DMS114 treated with DMSO at 0.1 percent for 48 hours (cell line): ENCODE measurements around the gene BRMS1L.
"Not testable (repeated sequence)": the region's sequence is repeated elsewhere in the genome, so short reads cannot be mapped to it uniquely, and the experiment has no call there.

Experiments used
- DNase-seq: peaks from one replicate; lab custom pipeline; 2025; ENCODE audit not compliant: unreplicated experiment; lab: John Stamatoyannopoulos, UW

The BRMS1L gene

GRCh38 chr14:35826218-35826951 is at the start of gene BRMS1L:
Gene BRMS1L, plus strand, starts transcription at chr14:35826338. Its CDS starts 179 bp downstream, at chr14:35826517.
- DNase-seq: peak; percentile 97

- no peak for DNase-seq
Observed at GRCh38 chr14:35776823-35777222, 49.3 kb upstream of the BRMS1L start.

GRCh38 chr14:35777550-35777949 is 48.6 kb upstream of the BRMS1L start:
- DNase-seq: not testable (repeated sequence)

- DNase-seq: no peak
Observed at GRCh38 chr14:35779368-35779767, 46.8 kb upstream of the BRMS1L start.

- no peak for DNase-seq
Observed at GRCh38 chr14:35783699-35784098, 42.4 kb upstream of the BRMS1L start.

- no peak for DNase-seq
Observed at GRCh38 chr14:35786856-35787255, 39.3 kb upstream of the BRMS1L start.

- no peak for DNase-seq
Observed at GRCh38 chr14:35789651-35790050, 36.5 kb upstream of the BRMS1L start.

GRCh38 chr14:35797796-35798195 is 28.3 kb upstream of the BRMS1L start:
- DNase-seq: no peak

GRCh38 chr14:35806006-35806907 is 19.9 kb upstream of the BRMS1L start:
- DNase-seq: no peak

GRCh38 chr14:35807131-35807961 is 18.8 kb upstream of the BRMS1L start:
- DNase-seq: no peak

GRCh38 chr14:35808076-35808637 is 18.0 kb upstream of the BRMS1L start:
- DNase-seq: no peak

- peak; percentile 90 for DNase-seq
Observed at GRCh38 chr14:35808638-35809563, 17.2 kb upstream of the BRMS1L start, which contains the start of gene RALGAPA1. Gene RALGAPA1, minus strand, starts transcription at chr14:35809295. Its CDS starts 460 bp downstream, at chr14:35808835.

GRCh38 chr14:35809597-35809996 is 16.5 kb upstream of the BRMS1L start:
- no peak for DNase-seq

- DNase-seq: no peak
Observed at GRCh38 chr14:35810963-35811362, 15.2 kb upstream of the BRMS1L start.

- DNase-seq: peak; percentile 13
Observed at GRCh38 chr14:35814371-35815005, 11.7 kb upstream of the BRMS1L start.

- DNase-seq: peak; percentile 19
Observed at GRCh38 chr14:35818346-35819115, 7.6 kb upstream of the BRMS1L start.

GRCh38 chr14:35819591-35820540 is 6.3 kb upstream of the BRMS1L start:
- DNase-seq: no peak
